HepG2 (cell line): Measurements from ENCODE around the gene SHANK2. TPM values are rescaled to one million over a fixed set of nuclear protein-coding genes. Genes with fewer than 3 reads are reported as not detected.

Source experiments
- ADNP ChIP-seq: sonication (generic); formaldehyde crosslinking; IDR thresholded peaks from 2 replicates; pipeline ENCODE4 v1.4.0; 2020; ENCODE audit warnings: missing genetic modification reagents
- EP300 ChIP-seq, 3 experiments: sonication (generic) in 1 of 3; formaldehyde crosslinking in 1 of 3; IDR thresholded peaks; 2 replicates each; pipeline versions ENCODE4 v1.5.1 to v1.6.1; 2011 to 2020; ENCODE audit warnings: low read depth in 2 of 3, low read length in 2 of 3, borderline replicate concordance in 1 of 3, improper control_type of control experiment in 1 of 3, mild to moderate bottlenecking in 1 of 3, missing genetic modification reagents in 1 of 3, moderate library complexity in 1 of 3
- EZH2 ChIP-seq: conservative IDR thresholded peaks from 2 replicates; pipeline ENCODE4 v1.6.1; 2012; ENCODE audit warnings: mild to moderate bottlenecking, low read depth, low read length, moderate library complexity
- FOXO4 ChIP-seq: sonication (generic); formaldehyde crosslinking; conservative IDR thresholded peaks from 2 replicates; pipeline ENCODE4 v1.8.1; 2023; ENCODE audit warnings: missing genetic modification reagents
- MAZ ChIP-seq, 2 experiments: sonication (generic) in 1 of 2; formaldehyde crosslinking in 1 of 2; IDR thresholded peaks; 2 replicates each; pipeline versions ENCODE4 v1.5.0 to v1.6.1; 2012 to 2020; ENCODE audit warnings: low read depth in 2 of 2, mild to moderate bottlenecking in 2 of 2, borderline replicate concordance in 1 of 2, improper control_type of control experiment in 1 of 2, low read length in 1 of 2, missing genetic modification reagents in 1 of 2, moderate library complexity in 1 of 2
- RBAK ChIP-seq: sonication (generic); formaldehyde crosslinking; IDR thresholded peaks from 2 replicates; pipeline ENCODE4 v1.5.1; 2020; ENCODE audit warnings: mild to moderate bottlenecking, missing genetic modification reagents
- ZMYM3 ChIP-seq: sonication (generic); formaldehyde crosslinking; IDR thresholded peaks from 2 replicates; pipeline ENCODE4 v1.5.1; 2020; ENCODE audit warnings: mild to moderate bottlenecking, missing genetic modification reagents
- ZNF280D ChIP-seq: sonication (generic); formaldehyde crosslinking; IDR thresholded peaks from 2 replicates; pipeline ENCODE4 v1.5.1; 2020; ENCODE audit warnings: mild to moderate bottlenecking, missing genetic modification reagents
- ZNF501 ChIP-seq: sonication (generic); formaldehyde crosslinking; IDR thresholded peaks from 2 replicates; pipeline ENCODE4 v1.5.1; 2020; ENCODE audit warnings: mild to moderate bottlenecking, moderate library complexity, missing genetic modification reagents
- ZNF576 ChIP-seq: sonication (generic); formaldehyde crosslinking; IDR thresholded peaks from 2 replicates; pipeline ENCODE4 v1.4.0; 2020; ENCODE audit warnings: mild to moderate bottlenecking, missing genetic modification reagents
- ZNF691 ChIP-seq: sonication (generic); formaldehyde crosslinking; IDR thresholded peaks from 2 replicates; pipeline ENCODE4 v1.4.0; 2020; ENCODE audit warnings: missing genetic modification reagents, low read depth, mild to moderate bottlenecking, borderline replicate concordance
- ZNF790 ChIP-seq: sonication (generic); formaldehyde crosslinking; IDR thresholded peaks from 2 replicates; pipeline ENCODE4 v1.8.0; 2022; ENCODE audit warnings: missing genetic modification reagents, mild to moderate bottlenecking, borderline replicate concordance
- polyA plus RNA-seq, 8 experiments: library from polyadenylated mRNA; depleted of rRNA in 3 of 8; stranded (reverse) in 7 of 8; unstranded in 1 of 8; fragments of >200 nt; fragmentation: Illumina TruSeq in 4 of 8; extraction: Trizol in 4 of 8; gene quantifications; 2 replicates each; pipeline versions ENCODE4 v1.2.1 to v1.2.3, GENCODE V29; 2011 to 2016; ENCODE audit warnings: low read depth in 4 of 8, missing spikeins in 1 of 8, mixed read lengths in 1 of 8; ENCODE audit not compliant: insufficient read depth in 1 of 8
- total RNA-seq, 5 experiments: library from RNA; depleted of rRNA; stranded (reverse); fragments of >200 nt; fragmentation: Illumina TruSeq; extraction: Trizol; gene quantifications; 2 replicates each; pipeline ENCODE4 v1.2.3, GENCODE V29; 2016; ENCODE audit warnings: low read depth in 1 of 5

SHANK2 gene
- total and polyA plus RNA-seq, 2 of the 13 experiments (the other 11 are each of a cell fraction or from before 2014, with no cell fraction given), result 10.2 to 13.0 TPM

- TF ChIP-seq ADNP (CRISPR knock-in tag) (no peak), ZNF501 (CRISPR knock-in tag) (peak; percentile 15; the same call in 1 of the 2 replicates), ZNF280D (CRISPR knock-in tag) (no peak), ZNF576 (CRISPR knock-in tag) (no peak), RBAK (CRISPR knock-in tag) (no peak), FOXO4 (0 out of 2 replicates have a peak, but pooled peaks have one; percentile 20), ZNF790 (CRISPR knock-in tag) (no peak), EZH2 (no peak), EP300 (IDR thresholded peaks at IDR 0.05; ENCODE audit: low read depth in 2 of 2, low read length in 2 of 2) (no peak), EP300 (CRISPR knock-in tag; IDR thresholded peaks at IDR 0.05; ENCODE audit: borderline replicate concordance) (no peak), MAZ (IDR thresholded peaks at IDR 0.05; ENCODE audit: borderline replicate concordance, low read depth, low read length) (no peak), MAZ (CRISPR knock-in tag; IDR thresholded peaks at IDR 0.05; ENCODE audit: low read depth) (0 out of 2 replicates have a peak, but pooled peaks have one; percentile 8), ZMYM3 (CRISPR knock-in tag) (0 out of 2 replicates have a peak, but pooled peaks have one; percentile 1), ZNF691 (CRISPR knock-in tag) (0 out of 2 replicates have a peak, but pooled peaks have one; percentile 1)
These were observed 10.6 kb downstream of the SHANK2 start (continued) for GRCh38 chr11:71241721-71242259.
